MM.1S (cell line): Measurements from ENCODE around the gene ZBTB8A.

ENCODE experiments used
- DNase-seq: peaks from one replicate; pipeline ENCODE4 v3.0.0-alpha.2; 2015
- H2AFZ ChIP-seq: fragments of 300-600 bp; sonication (generic); 2 replicates; pipeline ENCODE4 v1.6.0; 2016; ENCODE audit warnings: antibody characterized with exemption, low read length
- H3F3A ChIP-seq: fragments of 300-600 bp; sonication (generic); 2 replicates; pipeline ENCODE4 v1.6.1; 2016; ENCODE audit warnings: mild to moderate bottlenecking, antibody characterized with exemption, low read length, moderate library complexity, mixed read lengths; ENCODE audit not compliant: insufficient read depth
- H3K27ac ChIP-seq: fragments of 300-600 bp; sonication (generic); 2 replicates; pipeline ENCODE4 v1.5.1; 2016; ENCODE audit warnings: mild to moderate bottlenecking, low read length
- H3K27me3 ChIP-seq: fragments of 300-600 bp; sonication (generic); replicated peaks from 2 replicates; pipeline ENCODE4 v1.6.0; 2016; ENCODE audit warnings: low read length; ENCODE audit not compliant: insufficient read depth
- H3K36me3 ChIP-seq: fragments of 300-600 bp; sonication (generic); replicated peaks from 2 replicates; pipeline ENCODE4 v1.6.1; 2016; ENCODE audit warnings: mild to moderate bottlenecking, low read length, mixed read lengths; ENCODE audit not compliant: insufficient read depth
- H3K4me1 ChIP-seq: fragments of 300-600 bp; sonication (generic); 2 replicates; pipeline ENCODE4 v1.6.1; 2016; ENCODE audit warnings: low read length, mixed read lengths
- H3K4me2 ChIP-seq: fragments of 300-600 bp; sonication (generic); 2 replicates; pipeline ENCODE4 v1.6.0; 2016; ENCODE audit warnings: low read depth, low read length
- H3K4me3 ChIP-seq: fragments of 300-600 bp; sonication (generic); 2 replicates; pipeline ENCODE4 v1.5.1; 2016; ENCODE audit warnings: low read length, mixed read lengths
- H3K79me2 ChIP-seq: fragments of 300-600 bp; sonication (generic); 2 replicates; pipeline ENCODE4 v1.6.1; 2016; ENCODE audit warnings: mixed run types, low read length, mixed read lengths
- H3K9ac ChIP-seq: fragments of 300-600 bp; sonication (generic); 2 replicates; pipeline ENCODE4 v1.6.1; 2016; ENCODE audit warnings: low read length, mixed read lengths
- H3K9me2 ChIP-seq: fragments of 300-600 bp; sonication (generic); replicated peaks from 2 replicates; pipeline ENCODE4 v1.6.1; 2016; ENCODE audit warnings: mild to moderate bottlenecking, low read length, mixed read lengths; ENCODE audit not compliant: insufficient read depth
- H3K9me3 ChIP-seq: fragments of 300-600 bp; sonication (generic); replicated peaks from 2 replicates; pipeline ENCODE4 v1.6.1; 2016; ENCODE audit warnings: mild to moderate bottlenecking, low read length, mixed read lengths; ENCODE audit not compliant: insufficient read depth
- H4K20me1 ChIP-seq: fragments of 300-600 bp; sonication (generic); 2 replicates; pipeline ENCODE4 v1.6.1; 2016; ENCODE audit warnings: mild to moderate bottlenecking, low read length, moderate library complexity, mixed read lengths; ENCODE audit not compliant: insufficient read depth
- EZH2 ChIP-seq: fragments of 300-600 bp; sonication (generic); optimal IDR thresholded peaks from 2 replicates; pipeline ENCODE3; 2017; ENCODE audit warnings: low read depth, mild to moderate bottlenecking, antibody characterized with exemption, low read length, mixed read lengths
- EZH2phosphoT487 ChIP-seq: fragments of 300-600 bp; sonication (generic); IDR thresholded peaks from 2 replicates; pipeline ENCODE4 v1.6.1; 2018; ENCODE audit warnings: antibody characterized with exemption, low read length
- TF ChIP-seq, protein P1 (sequence below): fragments of 300-600 bp; sonication (generic); IDR thresholded peaks from 2 replicates; pipeline ENCODE4 v1.5.1; 2016; ENCODE audit warnings: antibody characterized with exemption, low read length, mixed read lengths

ZBTB8A gene

DNA sequence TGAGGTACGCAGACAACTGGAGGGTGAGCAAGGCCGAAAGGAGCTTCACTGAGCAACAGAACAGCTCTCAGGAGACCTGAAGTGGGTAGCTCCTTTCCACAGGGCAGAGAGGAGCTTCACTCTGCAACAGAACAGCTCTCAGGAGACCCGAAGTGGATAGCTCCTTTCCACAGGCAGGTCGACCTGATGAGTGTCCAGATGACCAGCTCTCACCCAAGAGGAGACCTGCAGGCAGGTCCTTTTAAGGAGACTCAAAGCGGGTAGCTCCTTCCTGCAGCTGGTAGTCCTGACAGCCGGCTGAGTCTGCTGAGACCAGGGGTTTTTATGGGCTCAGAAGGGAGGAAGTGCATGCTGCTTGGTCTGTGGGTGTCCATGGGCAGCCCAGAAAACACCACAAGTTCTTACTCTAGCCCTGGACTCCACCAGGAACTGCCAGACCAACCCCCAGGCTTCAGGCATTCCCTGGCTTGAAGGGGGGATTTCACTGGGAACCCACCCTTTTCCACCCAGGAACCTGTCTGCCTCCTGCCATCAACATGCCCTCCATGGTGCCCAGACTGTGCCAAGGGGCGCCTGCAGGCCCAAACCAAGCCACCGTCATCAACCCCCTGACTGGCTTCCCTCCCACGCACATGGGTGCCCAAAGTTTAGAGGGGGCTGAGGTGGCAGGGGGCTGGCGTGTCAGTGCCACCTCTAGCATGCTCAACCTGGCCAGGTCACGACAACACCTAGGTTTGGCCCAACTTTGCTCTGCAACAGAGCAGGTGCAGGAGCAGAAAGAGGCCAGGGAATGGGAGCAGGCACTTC is 67.5 kb downstream of the ZBTB8A start:
- no peak overlapping the region for H3K9ac ChIP-seq
- no peaks in the 10 kb centered on the region for H3K9me2 ChIP-seq
- DNase-seq = no peak
- TF ChIP-seq, protein P1, sequence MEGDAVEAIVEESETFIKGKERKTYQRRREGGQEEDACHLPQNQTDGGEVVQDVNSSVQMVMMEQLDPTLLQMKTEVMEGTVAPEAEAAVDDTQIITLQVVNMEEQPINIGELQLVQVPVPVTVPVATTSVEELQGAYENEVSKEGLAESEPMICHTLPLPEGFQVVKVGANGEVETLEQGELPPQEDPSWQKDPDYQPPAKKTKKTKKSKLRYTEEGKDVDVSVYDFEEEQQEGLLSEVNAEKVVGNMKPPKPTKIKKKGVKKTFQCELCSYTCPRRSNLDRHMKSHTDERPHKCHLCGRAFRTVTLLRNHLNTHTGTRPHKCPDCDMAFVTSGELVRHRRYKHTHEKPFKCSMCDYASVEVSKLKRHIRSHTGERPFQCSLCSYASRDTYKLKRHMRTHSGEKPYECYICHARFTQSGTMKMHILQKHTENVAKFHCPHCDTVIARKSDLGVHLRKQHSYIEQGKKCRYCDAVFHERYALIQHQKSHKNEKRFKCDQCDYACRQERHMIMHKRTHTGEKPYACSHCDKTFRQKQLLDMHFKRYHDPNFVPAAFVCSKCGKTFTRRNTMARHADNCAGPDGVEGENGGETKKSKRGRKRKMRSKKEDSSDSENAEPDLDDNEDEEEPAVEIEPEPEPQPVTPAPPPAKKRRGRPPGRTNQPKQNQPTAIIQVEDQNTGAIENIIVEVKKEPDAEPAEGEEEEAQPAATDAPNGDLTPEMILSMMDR = no peak
- no peak for TF ChIP-seq EZH2
- TF ChIP-seq EZH2phosphoT487 = no peak
- H4K20me1 ChIP-seq = no peaks in the 10 kb centered on the region
- no peaks in the 10 kb centered on the region for H3K27me3 ChIP-seq
- no peaks in the 10 kb centered on the region for H3K79me2 ChIP-seq
- no peak overlapping the region for H2AFZ ChIP-seq
- no peak overlapping the region for H3K4me2 ChIP-seq
- H3K4me1 ChIP-seq = no peaks in the 10 kb centered on the region
- no peaks in the 10 kb centered on the region for H3F3A ChIP-seq
- H3K9me3 ChIP-seq = no peaks in the 10 kb centered on the region
- no peak overlapping the region for H3K27ac ChIP-seq
- H3K36me3 ChIP-seq = no peaks in the 10 kb centered on the region
- H3K4me3 ChIP-seq = no peak overlapping the region

DNA sequence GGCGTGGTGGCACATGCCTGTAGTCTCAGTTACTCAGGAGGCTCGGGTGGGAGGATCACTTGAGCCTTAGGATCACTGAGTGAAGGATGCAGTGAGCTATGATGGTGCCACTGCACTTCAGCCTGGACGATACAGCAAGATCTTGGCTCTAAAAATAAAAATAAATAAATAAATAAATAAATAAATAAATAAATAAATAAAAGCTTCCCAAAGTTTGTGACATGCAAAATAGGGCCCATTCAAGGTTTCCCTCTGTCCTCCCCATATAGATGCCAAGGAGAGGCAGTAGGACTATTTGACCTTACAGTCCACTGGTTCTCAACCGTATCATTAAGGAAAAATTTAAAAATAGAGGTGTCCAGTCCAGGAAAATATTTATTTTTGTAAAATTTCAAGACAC is 70.0 kb downstream of the ZBTB8A start:
- Histone ChIP-seq H3K4me3 (no peak overlapping the region), H3K4me1 (no peaks in the 10 kb centered on the region), H3F3A (no peaks in the 10 kb centered on the region), H3K4me2 (no peak overlapping the region), H3K9me3 (no peaks in the 10 kb centered on the region), H3K27me3 (no peaks in the 10 kb centered on the region), H2AFZ (no peak overlapping the region), H3K36me3 (no peaks in the 10 kb centered on the region), H4K20me1 (no peaks in the 10 kb centered on the region), H3K79me2 (no peaks in the 10 kb centered on the region), H3K27ac (no peak overlapping the region), H3K9me2 (no peaks in the 10 kb centered on the region), H3K9ac (no peak overlapping the region)
- no peak for DNase-seq
- TF ChIP-seq, protein P1 = no peak
- TF ChIP-seq EZH2phosphoT487 = no peak
- no peak for TF ChIP-seq EZH2

DNA sequence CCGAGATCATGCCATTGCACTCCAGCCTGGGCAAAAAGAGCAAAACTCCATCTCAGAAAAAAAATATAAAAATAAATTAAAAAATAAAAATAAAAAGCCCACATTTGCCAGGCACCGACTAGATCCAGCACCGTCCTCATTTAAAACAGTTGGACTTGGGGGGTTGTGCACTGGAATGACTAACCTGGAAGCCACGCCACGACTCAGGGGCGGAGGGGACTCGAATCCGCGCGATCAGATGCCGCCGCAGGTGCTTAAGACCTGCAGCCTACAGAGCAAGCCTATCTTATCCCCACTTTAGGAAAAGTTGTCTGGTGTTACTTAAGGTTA is 72.6 kb downstream of the ZBTB8A start:
- Histone ChIP-seq H3K4me3 (no peak overlapping the region), H3K27ac (no peak overlapping the region), H3K79me2 (no peaks in the 10 kb centered on the region), H4K20me1 (no peaks in the 10 kb centered on the region), H3K4me1 (no peaks in the 10 kb centered on the region), H3F3A (no peaks in the 10 kb centered on the region), H3K4me2 (0 out of 2 replicates have a peak overlapping the region, but pooled peaks have one; percentile 4), H2AFZ (no peak overlapping the region), H3K27me3 (no peaks in the 10 kb centered on the region), H3K9ac (no peak overlapping the region), H3K9me2 (no peaks in the 10 kb centered on the region), H3K9me3 (no peaks in the 10 kb centered on the region), H3K36me3 (no peaks in the 10 kb centered on the region)
- no peak for TF ChIP-seq EZH2
- TF ChIP-seq EZH2phosphoT487 = no peak
- TF ChIP-seq, protein P1 = no peak
- DNase-seq = no peak
